GM12892 (cell line): ENCODE measurements around the gene SNX3.

Experiments
- POLR2A ChIP-seq: IDR thresholded peaks from 2 replicates; pipeline ENCODE4 v1.6.1; 2011; ENCODE audit warnings: low read depth, low read length, control low read depth
- POLR2AphosphoS5 ChIP-seq: IDR thresholded peaks from 2 replicates; pipeline ENCODE4 v1.6.1; 2011; ENCODE audit warnings: low read depth, low read length, control low read depth
- TAF1 ChIP-seq: IDR thresholded peaks from 2 replicates; pipeline ENCODE4 v1.6.1; 2011; ENCODE audit warnings: low read depth, mild to moderate bottlenecking, control low read depth, low read length, borderline replicate concordance

DNA sequence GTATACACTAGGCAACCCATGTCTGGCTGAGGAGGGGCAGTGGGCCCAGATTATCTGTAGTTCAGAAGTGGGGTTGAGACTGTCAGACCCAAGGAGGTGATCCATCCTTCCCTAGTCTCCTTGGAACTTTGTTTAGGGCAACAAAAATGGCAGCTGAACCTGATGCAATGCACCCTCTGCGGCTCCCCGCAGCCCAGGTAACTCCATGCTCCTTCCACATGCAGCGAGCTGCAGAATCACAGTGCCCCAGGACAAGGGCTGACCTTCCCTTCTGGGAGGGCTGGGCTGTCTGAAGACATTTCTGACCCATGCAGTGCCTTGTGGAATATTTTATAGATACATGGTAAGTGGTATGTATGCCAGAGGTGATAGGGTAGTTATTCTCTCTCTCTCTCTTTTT, 65.6 kb downstream of the SNX3 start:
- TF ChIP-seq POLR2A (no peak), POLR2AphosphoS5 (no peak), TAF1 (no peak)
